ENCODE measurements around the gene MXI1. TPM values are rescaled to one million over a fixed set of nuclear protein-coding genes. Genes with fewer than 3 reads are reported as not detected.

Gene MXI1
- total RNA-seq, 3 donors from 2014 or later (not counting 1 experiment from before 2014, with no cell fraction given): 11.2 to 14.1 (median 13.6) TPM

GRCh38 chr10:110228066-110228465 lies 20.7 kb downstream of the MXI1 start:
- WGBS (ENCODE audit: insufficient coverage): 95% methylated on average over 10 of the region's 10 CpGs
- no peaks in the 10 kb centered on the region for H3K9me3 Mint-ChIP-seq
- no peaks in the 10 kb centered on the region for H3K36me3 ChIP-seq (ENCODE audit: control insufficient read depth, insufficient read depth, low read length)
- H3K27ac Mint-ChIP-seq: peak overlapping the region in 1 of 2 donors; percentile 84
- H3K9me3 ChIP-seq (ENCODE audit: control insufficient read depth, insufficient read depth, low read length): no peaks in the 10 kb centered on the region
- TF ChIP-seq CTCF (IDR thresholded peaks at IDR 0.05): no peak
- peaks cover 12 to 15% of the 10 kb centered on the region in 2 donors for H3K27me3 Mint-ChIP-seq (ENCODE audit: low read depth in 2 of 2)
- no peak overlapping the region for H3K4me3 ChIP-seq (ENCODE audit: low read length)
- H3K27me3 ChIP-seq (ENCODE audit: control insufficient read depth, insufficient read depth, low read length): no peaks in the 10 kb centered on the region
- H3K27ac ChIP-seq (ENCODE audit: low read length): no peak overlapping the region
- peaks cover 10% of the 10 kb centered on the region for H3K4me1 ChIP-seq (ENCODE audit: control insufficient read depth, insufficient read depth, low read length)
- H3K36me3 Mint-ChIP-seq: no peaks in the 10 kb centered on the region
- intact Hi-C loops (cut with micrococcal nuclease): loop anchor here (5.0 to 10.0 kb wide), 4 partner anchors 34 to 269 kb away; partner anchors contain the start of genes ADD3 and DUSP5
- peaks cover 16 to 20% of the 10 kb centered on the region in 2 donors for H3K4me1 Mint-ChIP-seq
- no peak for DNase-seq
- no peak for ATAC-seq
- H3K4me3 Mint-ChIP-seq: peak overlapping the region; percentile 96

GRCh38 chr10:110229155-110229554 lies 21.8 kb downstream of the MXI1 start:
- Histone ChIP-seq H3K9me3 (ENCODE audit: control insufficient read depth, insufficient read depth, low read length) (no peaks in the 10 kb centered on the region), H3K27me3 (ENCODE audit: control insufficient read depth, insufficient read depth, low read length) (peaks cover 3% of the 10 kb centered on the region), H3K36me3 (ENCODE audit: control insufficient read depth, insufficient read depth, low read length) (no peaks in the 10 kb centered on the region), H3K4me1 (ENCODE audit: control insufficient read depth, insufficient read depth, low read length) (peaks cover 10% of the 10 kb centered on the region), H3K4me3 (ENCODE audit: low read length) (no peak overlapping the region), H3K27ac (ENCODE audit: low read length) (no peak overlapping the region)
- peaks cover 3 to 11% of the 10 kb centered on the region in 2 donors for H3K27me3 Mint-ChIP-seq (ENCODE audit: low read depth in 2 of 2)
- ATAC-seq: no peak
- peaks cover 16 to 20% of the 10 kb centered on the region in 2 donors for H3K4me1 Mint-ChIP-seq
- H3K4me3 Mint-ChIP-seq: peak overlapping the region; percentile 77
- H3K27ac Mint-ChIP-seq: no peak overlapping the region
- no peaks in the 10 kb centered on the region for H3K36me3 Mint-ChIP-seq
- 100% methylated on average over 1 of the region's 1 CpG for WGBS (ENCODE audit: insufficient coverage)
- no peaks in the 10 kb centered on the region for H3K9me3 Mint-ChIP-seq
- intact Hi-C loops (cut with micrococcal nuclease): loop anchor here (5.0 to 10.0 kb wide), 4 partner anchors 33 to 268 kb away; partner anchors contain the start of genes ADD3 and DUSP5
- TF ChIP-seq CTCF (IDR thresholded peaks at IDR 0.05): no peak
- DNase-seq: no peak

- Mint-ChIP-seq H3K4me1 (no peaks in the 10 kb centered on the region), H3K9me3 (no peaks in the 10 kb centered on the region), H3K27ac (no peak overlapping the region), H3K36me3 (no peaks in the 10 kb centered on the region), H3K4me3 (no peak overlapping the region), H3K27me3 (ENCODE audit: low read depth in 2 of 2) (peaks cover 9 to 10% of the 10 kb centered on the region in 2 donors)
- no peaks in the 10 kb centered on the region for H3K36me3 ChIP-seq (ENCODE audit: control insufficient read depth, insufficient read depth, low read length)
- TF ChIP-seq CTCF (IDR thresholded peaks at IDR 0.05): no peak
- no peaks in the 10 kb centered on the region for H3K4me1 ChIP-seq (ENCODE audit: control insufficient read depth, insufficient read depth, low read length)
- no peaks in the 10 kb centered on the region for H3K9me3 ChIP-seq (ENCODE audit: control insufficient read depth, insufficient read depth, low read length)
- H3K27me3 ChIP-seq (ENCODE audit: control insufficient read depth, insufficient read depth, low read length): peaks cover 5% of the 10 kb centered on the region
- no peak overlapping the region for H3K4me3 ChIP-seq (ENCODE audit: low read length)
- no peak for ATAC-seq
- 100% methylated on average over 1 of the region's 1 CpG for WGBS (ENCODE audit: insufficient coverage)
- H3K27ac ChIP-seq (ENCODE audit: low read length): no peak overlapping the region
- intact Hi-C loops (cut with micrococcal nuclease): no loop called here
- no peak for DNase-seq
These were observed 26.4 kb downstream of the MXI1 start for GRCh38 chr10:110233846-110234245.

GRCh38 chr10:110237894-110238480 lies 30.6 kb downstream of the MXI1 start:
- H3K36me3 ChIP-seq (ENCODE audit: control insufficient read depth, insufficient read depth, low read length): no peaks in the 10 kb centered on the region
- no peak overlapping the region for H3K4me3 ChIP-seq (ENCODE audit: low read length)
- no peaks in the 10 kb centered on the region for H3K9me3 ChIP-seq (ENCODE audit: control insufficient read depth, insufficient read depth, low read length)
- no peak overlapping the region for H3K27ac ChIP-seq (ENCODE audit: low read length)
- WGBS (ENCODE audit: insufficient coverage): 93% methylated on average over 1 of the region's 2 CpGs
- H3K9me3 Mint-ChIP-seq: no peaks in the 10 kb centered on the region
- H3K27me3 ChIP-seq (ENCODE audit: control insufficient read depth, insufficient read depth, low read length): peaks cover 7% of the 10 kb centered on the region
- no peak for TF ChIP-seq CTCF (IDR thresholded peaks at IDR 0.05)
- peaks cover 15 to 16% of the 10 kb centered on the region in 2 donors for H3K4me1 Mint-ChIP-seq
- H3K4me3 Mint-ChIP-seq: no peak overlapping the region
- ATAC-seq (no peak), DNase-seq (no peak)
- H3K4me1 ChIP-seq (ENCODE audit: control insufficient read depth, insufficient read depth, low read length): no peaks in the 10 kb centered on the region
- H3K36me3 Mint-ChIP-seq: no peaks in the 10 kb centered on the region
- H3K27me3 Mint-ChIP-seq (ENCODE audit: low read depth in 2 of 2): peaks cover 14 to 34% of the 10 kb centered on the region in 2 donors
- intact Hi-C loops (cut with micrococcal nuclease): no loop called here
- no peak overlapping the region for H3K27ac Mint-ChIP-seq

Measured in natural killer cell (primary cell).